ES-I3 (cell line): ENCODE data around the gene CD164L2.

Experiments used
- H3K36me3 ChIP-seq: 2 replicates; pipeline ENCODE4 v1.6.1; 2013; ENCODE audit warnings: mild to moderate bottlenecking, low read length, control low read depth, moderate library complexity; ENCODE audit not compliant: insufficient read depth
- H3K4me1 ChIP-seq: 2 replicates; pipeline ENCODE4 v1.6.1; 2013; ENCODE audit warnings: mild to moderate bottlenecking, control low read depth, low read length; ENCODE audit not compliant: insufficient read depth
- H3K9ac ChIP-seq: 2 replicates; pipeline ENCODE4 v1.6.1; 2013; ENCODE audit warnings: low read depth, mild to moderate bottlenecking, low read length, moderate library complexity
- H3K9me3 ChIP-seq: 2 replicates; pipeline ENCODE4 v1.6.1; 2013; ENCODE audit warnings: mild to moderate bottlenecking, low read length, moderate library complexity; ENCODE audit not compliant: control insufficient read depth, insufficient read depth

CD164L2 gene

DNA sequence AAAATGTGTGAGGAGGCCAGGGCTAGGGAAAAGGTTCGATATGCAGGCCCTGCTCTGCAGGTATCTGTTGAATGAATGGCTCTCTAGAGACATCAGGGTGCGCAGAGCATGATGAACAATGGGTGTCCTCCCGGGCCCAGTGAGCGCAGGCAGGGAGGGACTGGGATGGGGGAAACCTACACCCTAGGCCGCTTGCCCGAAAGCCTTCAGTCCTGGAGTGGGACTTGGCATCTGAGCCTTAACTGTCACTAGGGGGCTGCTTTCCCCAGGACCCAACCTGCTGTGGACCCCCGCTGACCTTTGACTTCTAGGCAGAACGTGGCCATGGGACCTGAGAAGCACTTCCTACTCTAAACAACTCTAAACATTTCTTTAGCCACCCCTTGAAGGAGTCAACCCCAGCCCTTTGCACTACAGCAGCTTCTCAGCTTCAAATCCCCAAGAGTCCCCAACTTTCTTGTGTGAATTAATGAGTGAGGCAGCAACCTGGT is 15.9 kb downstream of the CD164L2 start:
- Histone ChIP-seq H3K9ac (peak overlapping the region; percentile 67), H3K9me3 (no peaks in the 10 kb centered on the region), H3K4me1 (peaks cover 16% of the 10 kb centered on the region), H3K36me3 (no peaks in the 10 kb centered on the region)

DNA sequence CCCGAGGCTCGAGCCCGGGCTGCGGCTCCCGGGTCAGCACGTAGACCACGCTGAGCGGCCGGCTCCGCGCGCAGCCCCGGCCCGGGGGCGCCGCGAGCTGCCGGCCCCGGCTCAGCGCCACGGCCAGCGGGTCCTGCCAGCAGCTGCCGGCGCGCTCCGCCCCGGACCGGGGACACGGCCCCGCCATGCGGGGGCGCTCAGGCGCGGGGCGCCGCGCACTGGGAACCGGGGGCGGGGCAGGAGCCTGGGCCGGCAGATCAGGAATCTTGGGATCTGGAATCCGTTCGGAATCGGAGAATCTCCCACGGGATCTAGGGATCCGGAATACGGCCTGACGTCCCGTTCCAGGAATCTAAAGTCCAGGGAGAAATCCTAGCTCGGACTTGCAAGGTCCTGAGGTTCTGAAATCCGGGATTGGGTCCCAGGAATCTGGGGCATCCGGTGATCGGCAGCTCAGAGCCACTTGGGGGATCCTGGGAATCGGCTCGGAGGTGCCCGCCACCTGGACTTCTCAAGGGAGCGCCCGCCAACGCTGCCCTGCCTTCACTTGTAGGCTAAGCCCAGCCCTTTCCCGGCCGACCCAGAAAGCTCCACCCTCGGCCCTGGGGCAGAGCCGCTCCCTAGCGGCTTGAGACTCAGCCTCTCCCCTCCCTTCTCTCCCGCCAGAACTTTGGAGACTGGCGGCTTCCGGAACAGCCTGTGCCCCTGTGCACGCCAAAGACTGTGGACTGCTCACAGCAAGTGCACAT is 16.5 kb downstream of the CD164L2 start, which contains the start of gene MAP3K6:
MAP3K6 (minus strand) TSS at position 551 of the 749 bp plus-strand sequence; CDS start at position 187, 364 bp downstream.
- H3K9ac ChIP-seq, result peak within 1 kb of the TSS; percentile 67
- no peaks in the 10 kb centered on the region for H3K9me3 ChIP-seq
- H3K4me1 ChIP-seq, result peaks cover 16% of the 10 kb centered on the region
- H3K36me3 ChIP-seq, result no peaks in the 10 kb centered on the region

DNA sequence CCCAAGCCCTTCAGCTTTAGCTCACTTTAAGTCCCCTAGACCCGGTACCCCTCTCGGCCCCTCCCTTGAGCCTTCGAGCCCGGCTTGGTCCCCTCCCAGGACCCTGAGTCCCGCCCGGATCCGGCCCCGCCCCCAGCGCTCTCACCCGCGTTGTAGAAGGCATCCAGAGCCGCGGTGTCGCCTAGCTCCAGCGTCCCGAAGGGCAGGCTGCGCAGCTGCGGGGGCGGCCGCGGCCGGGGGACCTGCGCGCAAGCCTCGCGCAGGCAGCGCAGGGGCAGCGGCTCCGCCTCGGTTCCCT is 17.1 kb downstream of the CD164L2 start:
- Histone ChIP-seq H3K4me1 (peaks cover 16% of the 10 kb centered on the region), H3K9ac (peak overlapping the region; percentile 67)

DNA sequence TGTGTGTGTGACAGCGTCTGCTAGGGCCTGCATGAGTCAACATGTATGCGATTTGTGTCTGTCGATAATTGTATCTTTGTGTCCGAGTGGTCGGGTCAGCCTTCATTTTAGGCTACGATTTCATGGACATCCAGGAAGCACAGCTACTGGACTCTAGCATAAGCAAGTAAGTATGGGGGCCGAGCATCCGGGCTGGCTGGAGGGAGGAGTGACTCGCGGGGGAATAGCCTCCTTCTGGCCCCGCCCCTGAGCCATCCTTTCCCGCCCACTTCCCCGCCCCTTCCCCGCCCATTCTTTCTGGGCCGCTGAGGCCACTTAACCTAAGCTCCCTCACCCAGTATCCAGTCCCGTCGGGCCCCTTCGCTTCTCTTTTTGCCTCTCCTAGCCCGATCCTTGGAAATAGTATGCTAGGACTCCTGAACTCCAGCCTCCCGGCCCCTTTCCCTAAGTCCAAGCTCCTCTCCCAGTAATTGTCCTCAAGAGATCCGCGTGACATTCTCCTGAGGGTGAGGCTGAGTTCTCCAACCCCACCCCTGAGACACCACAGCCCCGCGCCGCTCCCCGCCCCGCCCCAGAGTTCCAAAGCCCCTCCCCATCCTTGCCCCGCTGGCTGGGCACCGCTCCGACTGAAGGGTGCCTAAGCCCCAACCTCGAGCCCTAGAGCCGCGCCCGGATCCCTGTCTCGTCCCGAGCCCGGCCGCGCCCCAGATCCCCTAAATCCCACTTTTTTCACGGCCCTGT is 17.6 kb downstream of the CD164L2 start:
- H3K9ac ChIP-seq, result peak overlapping the region; percentile 67; the same call in 1 of the 2 replicates
- peaks cover 16% of the 10 kb centered on the region for H3K4me1 ChIP-seq
- H3K9me3 ChIP-seq, result no peaks in the 10 kb centered on the region
- H3K36me3 ChIP-seq, result no peaks in the 10 kb centered on the region

More for the DNA sequence above, 17.1 kb downstream of the CD164L2 start:
- H3K9me3 ChIP-seq, result no peaks in the 10 kb centered on the region
- H3K36me3 ChIP-seq, result no peaks in the 10 kb centered on the region

DNA sequence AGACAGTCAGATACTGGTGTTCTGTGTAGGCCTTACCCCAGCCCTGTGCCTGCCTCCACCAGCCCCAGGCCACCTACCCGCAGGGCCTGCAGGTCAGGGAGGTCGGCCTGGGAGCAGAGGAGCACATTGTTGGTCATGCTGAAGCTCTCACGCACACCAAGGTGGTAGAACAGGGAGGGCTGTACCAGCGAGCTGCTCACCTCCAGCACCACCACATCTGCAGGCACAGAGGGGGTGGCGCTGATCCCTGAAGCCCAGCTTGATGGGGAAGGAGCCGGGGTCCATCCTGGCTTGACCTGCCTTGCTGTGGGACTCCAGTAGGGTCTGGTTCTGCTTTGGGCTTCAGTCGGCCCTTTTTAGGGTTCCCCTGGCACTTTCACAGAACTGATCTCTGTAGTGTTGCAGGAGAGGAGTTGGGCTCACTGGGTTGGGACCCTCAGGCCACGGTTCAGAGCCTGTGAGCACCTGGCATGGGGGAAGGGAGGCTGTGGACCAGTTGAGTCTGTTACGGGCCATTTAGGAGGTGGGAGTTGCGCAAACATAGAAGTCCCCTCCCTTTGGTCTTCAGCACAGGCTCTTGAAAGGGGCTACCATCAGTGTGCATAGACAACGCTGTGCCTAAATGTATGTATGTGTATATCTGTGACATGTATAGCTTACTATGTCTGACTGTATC is 18.3 kb downstream of the CD164L2 start:
- Histone ChIP-seq H3K9ac (no peak overlapping the region), H3K36me3 (no peaks in the 10 kb centered on the region)

DNA sequence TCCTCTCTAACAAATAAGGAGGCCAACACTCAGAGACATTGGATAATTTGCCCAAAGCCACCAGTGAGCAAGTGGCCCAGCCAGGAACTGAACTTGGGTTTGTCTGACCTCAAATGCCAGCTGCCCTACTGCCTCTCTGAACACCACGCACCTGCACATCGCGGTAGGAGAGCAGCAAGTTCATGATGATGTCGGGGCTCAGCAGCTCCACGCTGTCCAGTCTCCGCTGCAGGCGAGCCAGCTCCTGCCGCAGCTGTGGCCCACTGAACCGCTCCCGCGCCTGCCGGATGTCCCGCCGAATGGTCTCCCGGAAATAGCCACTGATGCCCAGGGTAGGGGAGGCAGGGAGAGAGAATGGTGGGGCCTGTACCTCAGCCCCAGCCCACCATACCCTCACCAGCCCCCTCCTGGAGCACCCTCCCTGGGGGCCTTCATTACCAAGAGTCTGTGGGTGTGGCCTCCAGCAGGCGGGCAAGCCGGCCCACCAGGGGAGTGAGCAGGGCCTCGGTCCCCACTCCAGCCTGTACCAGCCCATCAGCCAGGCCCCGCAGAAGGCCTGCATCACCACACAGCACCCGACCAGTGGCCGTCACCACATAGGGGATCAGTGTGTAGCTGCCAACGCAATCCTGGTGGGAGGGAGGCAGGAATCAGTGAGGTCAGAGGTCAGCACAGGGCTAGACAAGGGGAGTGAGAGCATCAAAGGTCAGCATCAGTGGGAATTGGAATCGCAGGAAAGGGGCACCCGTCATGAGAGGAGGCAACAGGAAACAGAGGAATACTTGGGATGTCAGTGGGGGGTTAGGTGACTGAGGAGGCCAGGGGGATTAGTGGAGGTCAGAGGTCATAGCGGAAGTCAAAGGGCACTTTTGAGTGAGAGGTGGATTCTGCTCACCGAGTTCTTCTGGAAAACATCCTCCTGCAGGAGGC is 19.1 kb downstream of the CD164L2 start:
- H3K4me1 ChIP-seq, result peaks cover 23% of the 10 kb centered on the region
- no peaks in the 10 kb centered on the region for H3K9me3 ChIP-seq
- H3K36me3 ChIP-seq, result no peaks in the 10 kb centered on the region
- no peak overlapping the region for H3K9ac ChIP-seq

More for the DNA sequence above, 18.3 kb downstream of the CD164L2 start:
- Histone ChIP-seq H3K9me3 (no peaks in the 10 kb centered on the region), H3K4me1 (peaks cover 16% of the 10 kb centered on the region)

DNA sequence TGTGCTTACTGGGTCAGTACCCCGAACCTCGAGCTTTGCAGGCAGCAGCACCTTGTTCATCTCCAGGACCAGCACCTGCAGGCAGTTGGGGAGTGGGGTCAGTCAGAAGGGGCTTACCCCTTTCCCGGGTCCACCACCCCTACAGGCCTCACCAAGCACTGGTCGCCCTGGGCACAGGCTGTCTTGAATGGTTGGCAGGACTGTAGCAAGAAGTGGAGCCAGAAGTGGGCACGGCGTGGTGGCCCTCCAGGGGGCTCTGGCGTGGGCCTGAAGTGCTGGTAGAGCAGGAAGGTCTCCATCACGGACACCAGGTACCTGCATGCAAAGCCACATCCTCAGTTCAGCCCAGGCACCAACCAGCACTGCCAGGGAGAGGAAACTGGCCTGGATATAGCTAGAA is 21.6 kb downstream of the CD164L2 start:
- Histone ChIP-seq H3K9ac (no peak overlapping the region), H3K36me3 (no peaks in the 10 kb centered on the region), H3K9me3 (no peaks in the 10 kb centered on the region), H3K4me1 (peaks cover 23% of the 10 kb centered on the region)

DNA sequence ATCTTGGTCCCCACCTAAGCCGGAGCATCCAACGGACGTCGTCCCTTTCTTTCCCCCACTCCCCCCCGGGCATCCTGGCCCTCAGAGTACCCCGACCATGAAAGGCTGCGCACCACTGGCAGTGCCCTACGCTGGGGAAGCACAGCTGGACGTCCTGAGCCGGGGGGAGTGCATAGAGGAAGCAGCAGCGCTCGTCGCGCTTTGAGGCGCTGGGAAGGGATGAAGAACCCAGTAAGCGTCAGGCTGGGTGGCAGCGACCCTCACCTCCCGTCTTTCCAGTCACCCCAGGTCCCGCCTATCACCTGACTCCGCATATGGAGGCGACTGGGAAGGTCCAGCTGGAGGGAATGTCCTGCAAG is 22.1 kb downstream of the CD164L2 start:
- Histone ChIP-seq H3K4me1 (peaks cover 28% of the 10 kb centered on the region), H3K36me3 (no peaks in the 10 kb centered on the region), H3K9me3 (no peaks in the 10 kb centered on the region), H3K9ac (peak overlapping the region; percentile 83)

DNA sequence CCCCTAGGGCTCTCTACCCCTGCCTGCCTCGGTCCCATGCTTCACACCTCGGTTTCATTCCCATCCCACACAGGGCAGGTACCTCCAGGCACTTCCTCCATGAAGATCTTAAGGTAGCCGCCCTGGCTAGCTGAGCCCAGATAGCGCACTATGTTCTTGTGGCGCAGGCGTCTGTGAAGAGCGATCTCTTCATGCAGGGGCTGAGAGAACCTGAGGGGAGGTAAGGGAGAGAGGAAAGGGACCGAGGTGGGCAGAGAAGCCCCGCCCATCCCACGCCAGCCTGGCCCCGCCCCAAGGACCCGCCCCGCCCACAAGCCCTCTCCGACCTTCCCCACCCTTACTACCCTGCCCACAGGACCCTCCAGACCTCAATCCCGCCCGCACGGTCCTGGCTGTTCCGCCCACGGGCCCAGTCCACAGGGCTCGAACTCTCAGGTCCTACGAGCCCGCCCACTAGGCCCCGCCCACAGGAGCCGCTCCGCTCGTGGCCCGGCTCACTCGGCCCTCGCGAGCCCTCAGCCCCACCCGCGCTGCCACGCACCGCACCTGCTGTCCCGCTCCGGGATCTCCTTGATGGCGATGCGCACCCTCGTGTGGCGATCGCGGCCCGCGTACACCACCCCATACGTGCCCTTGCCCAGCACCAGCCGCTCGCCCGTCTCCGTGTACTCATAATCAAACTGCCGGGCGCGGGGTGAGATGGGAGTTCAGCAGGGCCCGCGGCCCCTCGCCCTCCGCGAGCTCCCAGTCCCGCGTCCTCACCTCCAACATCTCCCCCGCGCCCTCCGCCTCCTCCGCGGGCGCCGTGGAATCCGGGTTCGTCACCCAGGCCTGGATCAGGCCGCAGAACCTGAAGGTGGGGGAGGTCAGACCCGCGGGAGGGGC is 22.7 kb downstream of the CD164L2 start:
- no peaks in the 10 kb centered on the region for H3K36me3 ChIP-seq

DNA sequence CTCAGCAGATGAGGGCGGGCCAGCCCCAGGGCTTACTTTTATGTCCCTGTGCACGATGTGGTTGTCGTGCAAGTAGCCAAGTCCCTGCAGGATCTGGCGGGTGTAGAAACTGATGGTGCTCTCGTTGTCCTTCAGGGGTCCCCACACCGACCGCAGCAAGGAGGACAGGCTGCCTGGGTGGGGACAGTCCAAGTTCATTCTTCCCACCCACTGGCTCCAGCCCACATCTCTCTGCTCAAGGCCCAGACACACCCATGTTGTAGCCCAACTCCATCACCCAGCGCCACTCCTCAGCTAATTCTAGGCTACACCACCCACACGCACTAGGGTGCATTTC is 23.3 kb downstream of the CD164L2 start:
- Histone ChIP-seq H3K36me3 (no peaks in the 10 kb centered on the region), H3K9me3 (no peaks in the 10 kb centered on the region), H3K4me1 (peaks cover 22% of the 10 kb centered on the region), H3K9ac (peak overlapping the region; percentile 83; the same call in 1 of the 2 replicates)

More for the DNA sequence above, 22.7 kb downstream of the CD164L2 start:
- H3K4me1 ChIP-seq, result peaks cover 28% of the 10 kb centered on the region
- H3K9me3 ChIP-seq, result no peaks in the 10 kb centered on the region
- peak overlapping the region; percentile 83 for H3K9ac ChIP-seq

DNA sequence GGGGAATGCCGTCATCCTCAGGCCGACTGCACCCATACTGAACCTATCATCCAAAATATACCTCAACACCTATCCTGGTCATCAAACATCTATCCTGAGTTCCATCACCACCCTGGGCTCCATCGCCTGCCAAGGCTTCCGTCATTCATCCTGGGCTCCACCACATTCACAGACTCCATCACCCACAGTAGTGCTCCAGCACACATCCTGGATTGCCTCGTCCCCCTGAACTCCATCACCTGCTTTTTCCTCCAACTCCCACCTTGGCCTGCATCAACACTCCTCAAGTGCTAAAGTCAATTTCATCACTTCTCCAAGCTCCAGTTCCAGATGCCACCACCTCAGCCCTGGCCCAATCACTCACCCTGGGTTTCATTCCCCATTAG is 24.2 kb downstream of the CD164L2 start:
- Histone ChIP-seq H3K4me1 (peaks cover 15% of the 10 kb centered on the region; the same call in 1 of the 2 replicates), H3K9me3 (no peaks in the 10 kb centered on the region), H3K9ac (no peak overlapping the region), H3K36me3 (no peaks in the 10 kb centered on the region)

DNA sequence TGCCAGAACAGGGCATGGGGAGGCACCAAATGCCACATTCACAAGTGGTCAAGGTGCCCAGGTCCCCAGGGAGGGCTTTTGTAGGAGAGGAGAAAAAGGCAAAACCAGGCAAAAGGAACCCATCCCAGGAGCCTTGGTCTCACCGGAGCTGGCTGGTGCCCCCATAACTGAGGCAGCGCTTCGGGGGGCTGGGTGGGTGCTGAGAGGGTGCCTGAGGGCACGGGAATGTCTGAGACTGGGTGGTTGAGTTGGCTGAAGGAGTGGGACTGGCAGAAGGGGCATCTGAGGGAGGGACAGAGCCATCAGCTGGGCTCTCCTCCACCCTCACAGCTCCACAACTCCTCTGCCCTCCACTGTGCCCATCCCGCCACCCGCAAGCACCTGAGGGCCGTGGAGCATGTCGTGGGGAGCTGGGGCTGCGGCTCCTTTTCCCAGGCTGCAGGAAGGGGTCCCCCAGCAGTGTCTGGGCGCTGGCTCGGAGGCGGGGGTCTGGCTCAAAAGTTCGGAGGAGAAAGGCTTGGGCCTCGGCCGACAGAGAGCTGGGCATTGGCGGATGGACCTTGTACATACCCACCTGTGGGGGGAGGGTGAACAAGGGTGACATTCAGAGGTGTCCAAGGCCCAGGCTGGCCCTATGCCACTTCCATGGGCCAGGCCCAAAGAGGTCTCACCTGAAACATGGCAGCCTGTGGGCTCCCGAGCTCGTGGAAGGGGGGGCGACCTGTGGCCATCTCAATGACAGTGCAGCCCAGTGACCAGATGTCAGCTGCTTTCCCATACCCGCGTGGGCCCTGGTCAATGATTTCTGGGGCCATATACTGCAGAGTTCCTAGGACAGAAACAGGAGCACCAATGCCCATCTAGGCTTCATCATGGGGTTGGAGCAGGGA is 24.9 kb downstream of the CD164L2 start:
- Histone ChIP-seq H3K36me3 (no peaks in the 10 kb centered on the region), H3K9ac (no peak overlapping the region), H3K4me1 (peaks cover 15% of the 10 kb centered on the region; the same call in 1 of the 2 replicates), H3K9me3 (no peaks in the 10 kb centered on the region)
